IPS DF 6.9 (cell line): ENCODE results near the gene NMBR.
"Not testable (repeated sequence)": the region's sequence is repeated elsewhere in the genome, so short reads cannot be mapped to it uniquely, and the experiment has no call there.

Experiments used
- DNase-seq: peaks from one replicate; pipeline ENCODE4 v3.0.0-alpha.2; 2013; ENCODE audit warnings: low read depth, low spot score
- H3K27ac ChIP-seq: one replicate; pipeline ENCODE4 v1.5.1; 2013; ENCODE audit warnings: low read length, control low read depth
- H3K27me3 ChIP-seq: 2 replicates; pipeline ENCODE4 v1.6.1; 2013; ENCODE audit warnings: mild to moderate bottlenecking, low read length; ENCODE audit not compliant: control insufficient read depth, insufficient read depth
- H3K36me3 ChIP-seq: 2 replicates; pipeline ENCODE4 v1.6.1; 2013; ENCODE audit warnings: low read length; ENCODE audit not compliant: control insufficient read depth, insufficient read depth
- H3K4me1 ChIP-seq: 2 replicates; pipeline ENCODE4 v1.6.1; 2013; ENCODE audit warnings: low read length; ENCODE audit not compliant: control insufficient read depth, insufficient read depth
- H3K4me3 ChIP-seq: 2 replicates; pipeline ENCODE4 v1.5.1; 2013; ENCODE audit warnings: mild to moderate bottlenecking, low read length
- H3K9me3 ChIP-seq: 2 replicates; pipeline ENCODE4 v1.6.1; 2013; ENCODE audit warnings: low read length, inconsistent platforms; ENCODE audit not compliant: control insufficient read depth, insufficient read depth
- WGBS: extraction: QIAGEN DNeasy Blood & Tissue Kit; methylation state at CpG from one replicate; pipeline ENCODE4 v1.1.7; 2013; ENCODE audit warnings: mixed read lengths, missing lambda C conversion rate; ENCODE audit not compliant: insufficient read length, insufficient coverage; 5-methylcytosine and 5-hydroxymethylcytosine counted together

The NMBR gene

GRCh38 chr6:142118328-142118727 is 28.6 kb downstream of the NMBR start:
- DNase-seq, result no peak
- Histone ChIP-seq H3K27ac (no peak overlapping the region), H3K4me3 (no peak overlapping the region), H3K4me1 (no peaks in the 10 kb centered on the region), H3K36me3 (no peaks in the 10 kb centered on the region), H3K9me3 (no peaks in the 10 kb centered on the region), H3K27me3 (no peaks in the 10 kb centered on the region)
- WGBS, result no CpG with 5 or more reads among the region's 3 CpGs

- no peaks in the 10 kb centered on the region for H3K36me3 ChIP-seq
- H3K4me3 ChIP-seq, result no peak overlapping the region
- no peak overlapping the region for H3K27ac ChIP-seq
- WGBS, result no CpG with 5 or more reads among the region's 2 CpGs
- H3K4me1 ChIP-seq, result no peaks in the 10 kb centered on the region
- H3K9me3 ChIP-seq, result no peaks in the 10 kb centered on the region
- DNase-seq, result no peak
- H3K27me3 ChIP-seq, result no peaks in the 10 kb centered on the region
Observed at GRCh38 chr6:142117366-142117765, 29.6 kb downstream of the NMBR start.

- Histone ChIP-seq H3K36me3 (no peaks in the 10 kb centered on the region), H3K27me3 (no peaks in the 10 kb centered on the region), H3K27ac (no peak overlapping the region), H3K4me1 (no peaks in the 10 kb centered on the region), H3K4me3 (no peak overlapping the region), H3K9me3 (no peaks in the 10 kb centered on the region)
- no CpG with 5 or more reads among the region's 4 CpGs for WGBS
- peak; percentile 41 for DNase-seq
Observed at GRCh38 chr6:142112451-142113061, 34.4 kb downstream of the NMBR start.

DNA sequence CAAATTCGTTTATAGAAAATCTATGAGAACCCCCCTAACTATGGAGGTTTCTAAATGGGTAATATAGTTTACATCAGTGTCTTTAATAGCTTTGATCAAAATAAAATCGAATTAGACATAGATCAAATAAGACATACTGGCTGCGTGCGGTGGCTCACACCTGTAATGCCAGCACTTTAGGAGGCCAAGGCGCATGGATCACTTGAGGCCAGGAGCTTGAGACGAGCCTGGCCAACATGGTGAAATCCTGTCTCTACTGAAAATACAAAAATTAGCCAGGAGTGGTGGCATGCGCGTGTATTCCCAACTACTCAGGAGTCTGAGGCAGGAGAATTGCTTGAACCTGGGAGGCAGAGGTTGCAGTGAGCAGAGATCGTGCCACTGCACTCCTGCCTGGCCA is 36.1 kb downstream of the NMBR start:
- not testable (repeated sequence) for H3K36me3 ChIP-seq, H3K4me1 ChIP-seq, H3K27ac ChIP-seq, H3K9me3 ChIP-seq, H3K27me3 ChIP-seq, H3K4me3 ChIP-seq, DNase-seq
- no CpG with 5 or more reads among the region's 9 CpGs for WGBS

DNA sequence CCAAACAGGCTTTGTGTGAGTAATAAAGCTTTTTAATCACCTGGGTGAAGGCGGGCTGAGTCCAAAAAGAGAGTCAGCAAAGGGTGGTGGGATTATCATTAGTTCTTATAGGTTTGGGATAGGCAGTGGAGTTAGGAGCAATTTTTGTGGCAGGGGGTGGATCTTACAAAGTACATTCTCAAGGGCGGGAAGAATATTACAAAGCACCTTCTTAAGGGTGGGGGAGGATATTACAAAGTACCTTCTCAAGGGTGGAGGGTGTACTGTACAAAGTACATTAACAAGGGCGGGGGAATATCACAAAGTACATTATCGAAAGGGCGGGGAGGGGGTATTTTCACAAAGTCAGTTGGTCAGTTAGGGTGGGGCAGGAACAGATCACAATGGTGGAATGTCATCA is 42.1 kb downstream of the NMBR start:
- not testable (repeated sequence) for H3K4me3 ChIP-seq, H3K27ac ChIP-seq, DNase-seq, H3K9me3 ChIP-seq, H3K27me3 ChIP-seq, H3K36me3 ChIP-seq, H3K4me1 ChIP-seq
- no CpG with 5 or more reads among the region's 5 CpGs for WGBS

- Histone ChIP-seq H3K4me3 (peak overlapping the region; percentile 39; the same call in 1 of the 2 replicates), H3K4me1 (peaks cover 3% of the 10 kb centered on the region), H3K36me3 (no peaks in the 10 kb centered on the region), H3K27ac (no peak overlapping the region), H3K9me3 (no peaks in the 10 kb centered on the region), H3K27me3 (peaks cover 6% of the 10 kb centered on the region)
- DNase-seq, result no peak
- WGBS, result no CpG with 5 or more reads among the region's 14 CpGs
Observed at GRCh38 chr6:142088858-142089216, 58.1 kb downstream of the NMBR start.

GRCh38 chr6:142087950-142088857 is 58.7 kb downstream of the NMBR start:
- Histone ChIP-seq H3K9me3 (no peaks in the 10 kb centered on the region), H3K36me3 (no peaks in the 10 kb centered on the region), H3K27ac (no peak overlapping the region), H3K27me3 (peaks cover 6% of the 10 kb centered on the region), H3K4me3 (peak overlapping the region; percentile 39; the same call in 1 of the 2 replicates), H3K4me1 (peaks cover 3% of the 10 kb centered on the region)
- DNase-seq, result no peak
- WGBS, result no CpG with 5 or more reads among the region's 49 CpGs

DNA sequence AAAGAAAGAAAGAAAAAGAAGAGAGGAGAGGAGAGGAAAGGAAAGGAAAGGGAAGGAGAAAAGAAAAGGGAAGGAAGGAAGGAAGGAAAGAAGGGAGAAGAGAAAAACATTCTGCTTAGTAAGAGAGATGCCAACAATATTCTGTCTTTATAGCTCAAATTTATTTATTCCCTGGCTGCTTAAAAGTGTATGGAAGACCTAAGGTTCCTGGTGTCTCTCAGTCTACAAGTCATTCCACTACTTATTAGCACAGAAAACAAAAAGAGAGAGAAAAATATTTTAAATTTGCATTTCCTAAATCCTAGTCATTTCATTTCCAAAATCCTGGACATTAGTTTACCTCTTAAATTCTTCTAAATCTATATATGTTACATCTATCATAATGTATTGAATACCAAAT is 67.8 kb downstream of the NMBR start:
- Histone ChIP-seq H3K27me3 (no peaks in the 10 kb centered on the region), H3K4me1 (peaks cover 1% of the 10 kb centered on the region; the same call in 1 of the 2 replicates), H3K4me3 (no peak overlapping the region), H3K9me3 (no peaks in the 10 kb centered on the region), H3K27ac (no peak overlapping the region), H3K36me3 (no peaks in the 10 kb centered on the region)
- no peak for DNase-seq

DNA sequence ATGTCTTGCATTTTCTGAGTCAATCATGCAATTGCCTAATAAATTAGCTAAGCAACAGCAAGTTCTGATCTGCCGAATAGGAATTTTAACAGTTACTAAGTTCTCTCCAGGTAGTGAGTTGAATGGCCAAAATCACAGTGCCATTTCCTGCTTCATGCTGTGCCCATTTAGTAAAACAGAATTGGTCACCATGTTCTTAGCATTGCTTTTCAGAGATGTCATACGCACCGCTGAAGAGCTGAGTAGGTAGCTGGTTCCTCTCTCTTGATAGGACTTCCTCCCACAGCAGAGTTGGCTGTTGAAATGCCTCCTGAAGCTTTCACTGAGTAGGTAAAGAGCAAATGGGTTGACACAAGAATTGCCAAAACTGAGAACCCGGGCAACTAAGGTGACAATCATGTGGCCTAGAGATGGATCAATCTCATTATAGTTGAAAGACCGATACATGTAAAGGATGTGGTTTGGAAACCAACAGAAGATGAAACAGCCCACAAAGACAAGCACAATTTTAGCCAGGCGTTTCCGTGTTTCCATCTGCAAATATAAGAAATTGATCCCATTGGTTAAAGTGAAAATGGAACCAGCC is 71.3 kb downstream of the NMBR start:
- Histone ChIP-seq H3K4me1 (peaks cover 1% of the 10 kb centered on the region; the same call in 1 of the 2 replicates), H3K36me3 (no peaks in the 10 kb centered on the region), H3K4me3 (no peak overlapping the region), H3K9me3 (no peaks in the 10 kb centered on the region), H3K27ac (no peak overlapping the region), H3K27me3 (no peaks in the 10 kb centered on the region)
- no CpG with 5 or more reads among the region's 7 CpGs for WGBS
- DNase-seq, result no peak

DNA sequence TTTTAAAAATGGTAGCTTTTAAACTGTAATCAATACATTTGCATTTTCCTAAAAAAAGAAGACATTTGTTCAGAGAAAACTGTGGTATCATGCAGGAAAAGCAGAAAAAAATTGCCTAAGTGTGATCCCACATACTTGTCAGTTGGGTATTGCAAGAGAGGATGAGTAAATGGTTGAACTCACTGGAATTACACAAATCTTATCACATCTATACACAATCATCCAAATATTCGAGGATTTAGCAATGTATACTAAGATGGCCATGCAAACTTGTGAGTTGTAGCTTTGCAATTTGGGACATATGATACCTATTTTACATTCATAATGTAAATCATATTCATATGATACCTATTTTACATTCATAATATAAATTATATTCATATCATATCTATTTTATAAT is 72.4 kb downstream of the NMBR start:
- no peaks in the 10 kb centered on the region for H3K27me3 ChIP-seq
- no peaks in the 10 kb centered on the region for H3K36me3 ChIP-seq
- no peak for DNase-seq
- WGBS, result no CpG with 5 or more reads among the region's 1 CpG
- H3K9me3 ChIP-seq, result no peaks in the 10 kb centered on the region
- H3K4me3 ChIP-seq, result no peak overlapping the region
- H3K4me1 ChIP-seq, result peaks cover 1% of the 10 kb centered on the region; the same call in 1 of the 2 replicates
- H3K27ac ChIP-seq, result no peak overlapping the region
